Mesenchymal stem cell (in vitro differentiated cells and primary cell): ENCODE data around the gene NTF3.
A peak's percentile ranks its signal among the peaks of the same experiment; 100 is the strongest.

Experiments
- DNase-seq: peaks from one replicate; pipeline ENCODE4 v3.0.0-alpha.2; 2013
- H2AFZ ChIP-seq: one replicate; pipeline ENCODE4 v1.6.1; 2013; ENCODE audit warnings: low read depth, mild to moderate bottlenecking, control low read depth, inconsistent platforms, low read length, moderate library complexity
- H2AK5ac ChIP-seq: 2 replicates; pipeline ENCODE4 v1.6.1; 2013; ENCODE audit warnings: low read length, moderate library complexity, mild to moderate bottlenecking, inconsistent platforms; ENCODE audit not compliant: severe bottlenecking
- H2BK120ac ChIP-seq: one replicate; pipeline ENCODE4 v1.6.1; 2013; ENCODE audit warnings: low read depth, mild to moderate bottlenecking, inconsistent platforms, low read length, moderate library complexity
- H2BK12ac ChIP-seq, 2 experiments: one replicate each; pipeline ENCODE4 v1.6.1; 2013; ENCODE audit warnings: inconsistent platforms in 2 of 2, low read length in 2 of 2, mild to moderate bottlenecking in 2 of 2, moderate library complexity in 2 of 2, control low read depth in 1 of 2
- H2BK15ac ChIP-seq: one replicate; pipeline ENCODE4 v1.6.1; 2013; ENCODE audit warnings: mild to moderate bottlenecking, low read depth, inconsistent platforms; ENCODE audit not compliant: poor library complexity, severe bottlenecking
- H2BK5ac ChIP-seq: 2 replicates; pipeline ENCODE4 v1.6.1; 2013; ENCODE audit warnings: low read depth, mild to moderate bottlenecking, low read length, control low read depth, inconsistent platforms; ENCODE audit not compliant: poor library complexity, severe bottlenecking
- H3K14ac ChIP-seq, 2 experiments: one replicate each; pipeline ENCODE4 v1.6.1; 2013; ENCODE audit warnings: inconsistent platforms in 2 of 2, low read length in 2 of 2, control low read depth in 1 of 2, mild to moderate bottlenecking in 1 of 2, moderate library complexity in 1 of 2
- H3K18ac ChIP-seq, 2 experiments: one replicate each; pipeline ENCODE4 v1.6.1; 2013; ENCODE audit warnings: inconsistent platforms in 2 of 2, low read length in 2 of 2, control low read depth in 1 of 2, low read depth in 1 of 2, mild to moderate bottlenecking in 1 of 2
- H3K23ac ChIP-seq, 2 experiments: one replicate each; pipeline ENCODE4 v1.6.1; 2013; ENCODE audit warnings: inconsistent platforms in 2 of 2, low read length in 2 of 2, mild to moderate bottlenecking in 2 of 2, moderate library complexity in 2 of 2, control low read depth in 1 of 2
- H3K27ac ChIP-seq: 2 replicates; pipeline ENCODE4 v1.5.1; 2013; ENCODE audit warnings: mild to moderate bottlenecking, moderate library complexity, low read length, control low read depth, inconsistent platforms; ENCODE audit not compliant: poor library complexity, severe bottlenecking
- H3K27me3 ChIP-seq, 2 experiments: 2 replicates each; pipeline versions ENCODE4 v1.6.1 to v1.7.0; 2013; ENCODE audit warnings: low read length in 2 of 2, mild to moderate bottlenecking in 2 of 2, moderate library complexity in 2 of 2, control low read depth in 1 of 2, inconsistent platforms in 1 of 2; ENCODE audit not compliant: control insufficient read depth in 1 of 2, insufficient read depth in 1 of 2
- H3K36me3 ChIP-seq, 2 experiments: 2 replicates each; pipeline versions ENCODE4 v1.6.1 to v1.7.0; 2013; ENCODE audit warnings: low read length in 2 of 2, control low read depth in 1 of 2, inconsistent platforms in 1 of 2, low read depth in 1 of 2, mild to moderate bottlenecking in 1 of 2; ENCODE audit not compliant: insufficient read depth in 2 of 2, control insufficient read depth in 1 of 2
- H3K4ac ChIP-seq, 2 experiments: one replicate each; pipeline ENCODE4 v1.6.1; 2013; ENCODE audit warnings: inconsistent platforms in 2 of 2, low read length in 2 of 2, mild to moderate bottlenecking in 2 of 2, moderate library complexity in 2 of 2, control low read depth in 1 of 2, low read depth in 1 of 2
- H3K4me1 ChIP-seq: 2 replicates; pipeline ENCODE4 v1.6.1; 2013; ENCODE audit warnings: low read depth, low read length, control low read depth; ENCODE audit not compliant: control insufficient read depth, insufficient read depth
- H3K4me2 ChIP-seq: 2 replicates; pipeline ENCODE4 v1.6.1; 2013; ENCODE audit warnings: low read length, mild to moderate bottlenecking, inconsistent platforms; ENCODE audit not compliant: poor library complexity, severe bottlenecking
- H3K4me3 ChIP-seq, 2 experiments: 2 replicates each; pipeline versions ENCODE4 v1.5.1 to v1.7.0; 2013; ENCODE audit warnings: low read length in 2 of 2, mild to moderate bottlenecking in 2 of 2, control low read depth in 1 of 2, low read depth in 1 of 2; ENCODE audit not compliant: insufficient read depth in 1 of 2
- H3K79me1 ChIP-seq: replicated peaks from 2 replicates; pipeline ENCODE4 v1.6.1; 2013; ENCODE audit warnings: mild to moderate bottlenecking, control low read depth, low read length, inconsistent platforms; ENCODE audit not compliant: poor library complexity, severe bottlenecking
- H3K9ac ChIP-seq: 2 replicates; pipeline ENCODE4 v1.7.0; 2013; ENCODE audit warnings: mild to moderate bottlenecking, low read length, moderate library complexity
- H3K9me3 ChIP-seq: 2 replicates; pipeline ENCODE4 v1.7.0; 2013; ENCODE audit warnings: mild to moderate bottlenecking, low read length; ENCODE audit not compliant: control insufficient read depth
- H4K8ac ChIP-seq: one replicate; pipeline ENCODE4 v1.6.1; 2013; ENCODE audit warnings: inconsistent platforms, mild to moderate bottlenecking, low read length, moderate library complexity
- H4K91ac ChIP-seq: one replicate; pipeline ENCODE4 v1.6.1; 2013; ENCODE audit warnings: mild to moderate bottlenecking, low read length, inconsistent platforms
- WGBS: methylation state at CpG from one replicate; pipeline ENCODE4 v1.1.7; 2013; ENCODE audit warnings: mixed read lengths; 5-methylcytosine and 5-hydroxymethylcytosine counted together

The NTF3 gene

DNA sequence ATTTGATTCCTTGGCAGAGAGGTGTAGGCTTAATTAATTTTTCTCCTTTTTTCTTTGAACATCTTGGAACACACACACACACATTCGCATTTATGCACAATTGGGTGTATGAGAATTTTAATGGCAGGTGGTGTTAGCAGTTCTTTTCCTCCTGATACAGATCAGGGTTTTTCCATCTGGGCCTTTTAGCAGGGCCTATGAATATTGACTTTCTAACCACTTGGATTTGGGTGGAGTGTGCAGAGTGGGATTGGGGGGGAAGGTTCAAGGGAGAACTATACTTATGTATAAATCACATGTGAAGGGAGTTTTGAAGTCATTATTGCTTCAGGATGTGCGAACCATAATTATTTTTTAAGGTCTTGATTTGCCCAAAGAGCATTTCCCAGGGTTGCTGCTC lies 28.9 kb downstream of the NTF3 start:
- Histone ChIP-seq H2BK5ac (no peak overlapping the region), H3K27ac (no peak overlapping the region), H3K36me3 (no peaks in the 10 kb centered on the region), H4K8ac (no peak overlapping the region), H3K23ac (no peak overlapping the region), H3K9me3 (peaks cover 3% of the 10 kb centered on the region), H3K4ac (no peak overlapping the region), H3K79me1 (no peaks in the 10 kb centered on the region), H3K27me3 (peaks cover 0 to 3% of the 10 kb centered on the region in 2 experiments), H3K9ac (no peak overlapping the region), H3K14ac (no peak overlapping the region), H2BK12ac (no peak overlapping the region), H3K4me1 (peaks cover 11% of the 10 kb centered on the region), H3K18ac (no peak overlapping the region), H3K4me3 (no peak overlapping the region), H2BK120ac (no peak overlapping the region), H3K4me2 (no peak overlapping the region), H2AK5ac (no peak overlapping the region), H2BK15ac (no peak overlapping the region), H2AFZ (no peak overlapping the region), H4K91ac (no peak overlapping the region)
- WGBS, result 94% methylated on average over 2 of the region's 2 CpGs
- DNase-seq, result no peak

DNA sequence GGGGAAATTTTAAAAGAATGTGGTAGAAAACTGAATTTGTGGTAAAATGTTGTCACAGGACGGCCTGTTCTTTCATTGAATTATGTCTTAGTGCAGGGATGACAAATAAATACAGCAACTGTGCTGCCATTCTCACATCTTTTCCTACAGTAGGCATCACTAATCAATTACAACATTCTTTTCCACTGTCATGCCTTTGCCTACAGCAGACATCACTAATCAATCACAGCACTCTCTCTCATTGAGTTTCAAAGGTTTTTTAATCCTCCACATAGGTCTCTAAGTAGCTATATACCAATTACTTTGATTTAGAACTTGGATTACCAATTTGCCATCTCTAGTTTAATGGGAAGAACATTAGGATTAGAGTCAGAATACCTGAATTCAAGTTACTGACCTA lies 30.1 kb downstream of the NTF3 start:
- 88% methylated on average over 1 of the region's 1 CpG for WGBS

DNA sequence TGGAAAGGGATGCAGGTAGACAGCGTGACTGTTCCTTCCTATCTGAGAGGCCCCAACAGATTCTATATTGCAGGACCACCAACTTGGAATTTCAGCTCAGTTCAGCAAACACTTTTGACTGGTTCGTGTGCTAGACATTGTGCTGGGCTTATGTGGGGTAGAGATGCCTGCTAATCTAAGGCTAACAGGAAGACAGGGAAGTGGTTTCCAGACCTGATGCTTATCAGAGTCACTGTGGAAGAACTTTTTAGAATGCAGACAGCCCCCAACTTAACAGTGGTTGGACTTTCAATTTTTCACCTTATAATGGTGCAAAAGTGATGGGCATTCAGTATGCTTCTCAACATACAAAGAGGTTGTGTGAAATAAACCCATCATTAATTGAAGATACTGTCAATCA lies 32.2 kb downstream of the NTF3 start:
- no peak overlapping the region for H3K23ac ChIP-seq
- no peak overlapping the region for H3K4me2 ChIP-seq
- no peak overlapping the region for H3K14ac ChIP-seq
- H3K9ac ChIP-seq, result no peak overlapping the region
- H3K27me3 ChIP-seq, result peaks cover 3 to 7% of the 10 kb centered on the region in 2 experiments
- no peak overlapping the region for H2BK5ac ChIP-seq
- H3K36me3 ChIP-seq, result no peaks in the 10 kb centered on the region
- no peaks in the 10 kb centered on the region for H3K4me1 ChIP-seq
- H3K4ac ChIP-seq, result no peak overlapping the region
- no peak overlapping the region for H3K18ac ChIP-seq
- H3K79me1 ChIP-seq, result no peaks in the 10 kb centered on the region
- H2BK12ac ChIP-seq, result no peak overlapping the region
- DNase-seq, result no peak
- no peak overlapping the region for H2AFZ ChIP-seq
- H3K4me3 ChIP-seq, result no peak overlapping the region
- no peak overlapping the region for H2BK15ac ChIP-seq
- H2BK120ac ChIP-seq, result no peak overlapping the region
- H3K9me3 ChIP-seq, result peaks cover 3% of the 10 kb centered on the region
- 43% methylated on average over 2 of the region's 2 CpGs for WGBS
- H3K27ac ChIP-seq, result no peak overlapping the region
- H2AK5ac ChIP-seq, result no peak overlapping the region
- H4K91ac ChIP-seq, result no peak overlapping the region
- H4K8ac ChIP-seq, result no peak overlapping the region

More for the DNA sequence above, 30.1 kb downstream of the NTF3 start:
- H3K9me3 ChIP-seq, result peaks cover 3% of the 10 kb centered on the region
- H2BK12ac ChIP-seq, result no peak overlapping the region
- H3K27ac ChIP-seq, result no peak overlapping the region
- H2BK15ac ChIP-seq, result no peak overlapping the region
- no peak overlapping the region for H4K8ac ChIP-seq
- H3K18ac ChIP-seq, result no peak overlapping the region
- no peak overlapping the region for H3K9ac ChIP-seq
- no peak overlapping the region for H3K23ac ChIP-seq
- no peak overlapping the region for H2AFZ ChIP-seq
- peaks cover 5% of the 10 kb centered on the region for H3K4me1 ChIP-seq
- H2BK120ac ChIP-seq, result no peak overlapping the region
- no peaks in the 10 kb centered on the region for H3K79me1 ChIP-seq
- H3K36me3 ChIP-seq, result no peaks in the 10 kb centered on the region
- peaks cover 0 to 7% of the 10 kb centered on the region in 2 experiments for H3K27me3 ChIP-seq
- no peak overlapping the region for H2AK5ac ChIP-seq
- no peak for DNase-seq
- H3K14ac ChIP-seq, result no peak overlapping the region
- H3K4me3 ChIP-seq, result no peak overlapping the region
- H3K4me2 ChIP-seq, result no peak overlapping the region
- H4K91ac ChIP-seq, result no peak overlapping the region
- H2BK5ac ChIP-seq, result no peak overlapping the region
- no peak overlapping the region for H3K4ac ChIP-seq

DNA sequence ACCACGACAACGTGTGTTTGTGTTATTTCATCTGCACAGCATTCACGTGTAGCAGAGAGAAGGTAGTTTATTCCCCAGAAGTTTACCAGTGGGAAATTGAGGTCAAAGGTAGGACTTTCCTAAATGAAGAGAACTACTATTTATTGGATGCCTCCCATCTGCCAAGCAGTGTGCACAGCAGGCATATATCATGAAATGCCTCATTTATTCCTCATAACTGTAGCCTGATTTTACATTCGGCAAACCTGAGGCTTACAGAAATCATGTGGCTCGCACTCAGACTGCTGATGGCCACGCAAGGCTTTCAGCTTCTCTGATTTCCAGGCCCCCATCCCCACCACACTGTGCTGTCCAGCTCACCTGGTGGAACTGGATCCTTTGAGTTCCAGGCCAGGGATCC lies 33.5 kb downstream of the NTF3 start:
- 93% methylated on average over 6 of the region's 6 CpGs for WGBS
- DNase-seq, result no peak
- no peak overlapping the region for H3K27ac ChIP-seq

More for the DNA sequence above, 33.5 kb downstream of the NTF3 start:
- Histone ChIP-seq H3K36me3 (no peaks in the 10 kb centered on the region), H3K27me3 (peaks cover 3 to 7% of the 10 kb centered on the region in 2 experiments), H4K91ac (no peak overlapping the region), H3K4me3 (no peak overlapping the region), H2AK5ac (no peak overlapping the region), H2AFZ (no peak overlapping the region), H3K9me3 (peaks cover 3% of the 10 kb centered on the region), H3K9ac (no peak overlapping the region), H2BK15ac (no peak overlapping the region), H4K8ac (no peak overlapping the region), H2BK5ac (no peak overlapping the region), H2BK120ac (no peak overlapping the region), H3K23ac (no peak overlapping the region), H2BK12ac (peak overlapping the region in 1 of 2 experiments; percentile 41), H3K4me1 (no peaks in the 10 kb centered on the region), H3K14ac (no peak overlapping the region), H3K4me2 (no peak overlapping the region), H3K4ac (no peak overlapping the region), H3K79me1 (no peaks in the 10 kb centered on the region), H3K18ac (no peak overlapping the region)
